Esophagus muscularis mucosa (tissue), 4 donors: ENCODE data around the gene DRC7. TPM values are rescaled to one million over a fixed set of nuclear protein-coding genes. Genes with fewer than 3 reads are reported as not detected.

Experiments used
- DNase-seq: peaks from one replicate; pipeline ENCODE4 v3.0.0-alpha.2; 2017; ENCODE audit errors: extremely low spot score
- H3K27ac ChIP-seq, 4 donors: fragments of 200-600 bp; sonication (generic); replicated peaks in 1 of 4; 1 replicate in 3 of 4; 2 replicates in 1 of 4; pipeline ENCODE4 v1.5.1; 2016 to 2019; ENCODE audit warnings: mild to moderate bottlenecking in 1 of 4
- H3K27me3 ChIP-seq, 4 donors: fragments of 200-600 bp; sonication (generic); one replicate each; pipeline versions ENCODE4 v1.5.1 to v1.6.0; 2016 to 2019
- H3K36me3 ChIP-seq, 4 donors: fragments of 200-600 bp; sonication (generic); one replicate each; pipeline ENCODE4 v1.5.1; 2016 to 2019
- H3K4me1 ChIP-seq, 4 donors: fragments of 200-600 bp; sonication (generic); one replicate each; pipeline ENCODE4 v1.5.1; 2016 to 2019
- H3K4me3 ChIP-seq, 4 donors: fragments of 200-600 bp; sonication (generic); 1 replicate in 2 of 4; 2 replicates in 2 of 4; pipeline ENCODE4 v1.5.1; 2016 to 2019; ENCODE audit warnings: mild to moderate bottlenecking in 4 of 4, moderate library complexity in 1 of 4
- H3K9me3 ChIP-seq, 4 donors: fragments of 200-600 bp; sonication (generic); 1 replicate in 3 of 4; 2 replicates in 1 of 4; pipeline ENCODE4 v1.5.1; 2016 to 2019
- EP300 ChIP-seq: sonication (generic); formaldehyde crosslinking; IDR thresholded peaks from one replicate; pipeline ENCODE4 v1.6.1; 2017; ENCODE audit warnings: antibody characterized with exemption
- POLR2A ChIP-seq: fragments of 450-650 bp; IDR thresholded peaks from one replicate; pipeline ENCODE4 v1.6.1; 2017; ENCODE audit warnings: antibody characterized with exemption, moderate library complexity, mild to moderate bottlenecking, low read depth
- POLR2AphosphoS5 ChIP-seq, 2 donors: sonication (generic); formaldehyde crosslinking; IDR thresholded peaks; one replicate each; pipeline ENCODE4 v1.6.1; 2017; ENCODE audit warnings: antibody characterized with exemption in 2 of 2
- WGBS: methylation state at CpG from one replicate; pipeline ENCODE4 v1.1.5; 2018; 5-methylcytosine and 5-hydroxymethylcytosine counted together
- intact Hi-C: fragments of 100-400 bp; cut with DNase I; formaldehyde crosslinking; loops from one replicate; pipeline ENCODE4 v1.15.1; 2023
- total RNA-seq, 4 donors: library from RNA; depleted of rRNA; stranded (reverse); fragments of >200 nt; gene quantifications; one replicate each; pipeline versions ENCODE4 v1.1.0 to v1.2.1, GENCODE V29; 2016
- TF ChIP-seq, protein P1 (sequence below), 3 experiments: fragments of 200-600 bp in 2 of 3; fragments of 450-650 bp in 1 of 3; sonication (generic) in 2 of 3; IDR thresholded peaks; one replicate each; pipeline ENCODE4 v1.5.1; 2017 to 2019; ENCODE audit warnings: antibody characterized with exemption in 3 of 3, mild to moderate bottlenecking in 2 of 3, moderate library complexity in 1 of 3

Gene DRC7
- total RNA-seq, 4 donors from 2014 or later = under 0.01 to 0.17 TPM; not detected in 2

DNA sequence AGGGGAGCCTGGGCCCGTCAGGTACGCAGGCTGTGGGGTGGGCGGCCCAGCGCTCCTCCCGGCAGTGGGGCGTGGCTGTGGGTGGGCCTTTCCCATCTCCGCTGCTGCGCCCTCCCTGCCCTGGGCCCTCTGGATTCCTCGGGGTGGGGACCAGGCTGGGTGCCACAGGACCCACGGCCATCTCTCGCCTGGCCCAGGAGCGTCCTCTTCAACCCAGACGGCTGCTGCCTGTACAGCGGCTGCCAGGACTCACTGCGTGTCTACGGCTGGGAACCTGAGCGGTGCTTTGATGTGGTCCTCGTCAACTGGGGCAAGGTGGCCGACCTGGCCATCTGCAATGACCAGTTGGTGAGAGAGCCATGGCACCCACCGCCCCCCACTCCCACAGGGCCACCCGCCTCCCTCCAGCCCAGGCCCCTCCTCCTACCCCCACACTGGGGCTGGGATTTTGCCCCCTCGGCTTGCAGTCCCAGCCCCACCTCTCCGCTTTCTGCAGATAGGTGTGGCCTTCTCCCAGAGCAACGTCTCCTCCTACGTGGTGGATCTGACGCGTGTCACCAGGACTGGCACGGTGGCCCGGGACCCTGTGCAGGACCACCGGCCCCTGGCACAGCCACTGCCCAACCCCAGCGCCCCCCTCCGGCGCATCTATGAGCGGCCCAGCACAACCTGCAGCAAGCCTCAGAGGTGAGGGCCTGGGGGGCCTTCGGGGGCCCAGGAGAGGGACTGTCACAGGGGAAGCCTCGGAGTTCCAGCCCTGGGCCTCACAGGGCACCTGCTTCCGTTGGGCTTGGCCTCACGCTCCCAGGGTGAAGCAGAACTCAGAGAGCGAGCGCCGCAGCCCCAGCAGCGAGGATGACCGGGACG is 58.2 kb downstream of the DRC7 start:
- Histone ChIP-seq H3K27me3 (no peaks in the 10 kb centered on the region), H3K4me1 (peaks cover 0 to 10% (median 8%) of the 10 kb centered on the region in 4 donors), H3K27ac (no peak overlapping the region), H3K9me3 (no peaks in the 10 kb centered on the region), H3K36me3 (peaks cover 4 to 76% (median 67%) of the 10 kb centered on the region in 4 donors), H3K4me3 (no peak overlapping the region)
- no peak for DNase-seq
- 91% methylated on average over 7 of the region's 44 CpGs for WGBS
- intact Hi-C loops = no loop called here
- TF ChIP-seq POLR2AphosphoS5 (IDR thresholded peaks at IDR 0.05) = no peak
- TF ChIP-seq, protein P1, sequence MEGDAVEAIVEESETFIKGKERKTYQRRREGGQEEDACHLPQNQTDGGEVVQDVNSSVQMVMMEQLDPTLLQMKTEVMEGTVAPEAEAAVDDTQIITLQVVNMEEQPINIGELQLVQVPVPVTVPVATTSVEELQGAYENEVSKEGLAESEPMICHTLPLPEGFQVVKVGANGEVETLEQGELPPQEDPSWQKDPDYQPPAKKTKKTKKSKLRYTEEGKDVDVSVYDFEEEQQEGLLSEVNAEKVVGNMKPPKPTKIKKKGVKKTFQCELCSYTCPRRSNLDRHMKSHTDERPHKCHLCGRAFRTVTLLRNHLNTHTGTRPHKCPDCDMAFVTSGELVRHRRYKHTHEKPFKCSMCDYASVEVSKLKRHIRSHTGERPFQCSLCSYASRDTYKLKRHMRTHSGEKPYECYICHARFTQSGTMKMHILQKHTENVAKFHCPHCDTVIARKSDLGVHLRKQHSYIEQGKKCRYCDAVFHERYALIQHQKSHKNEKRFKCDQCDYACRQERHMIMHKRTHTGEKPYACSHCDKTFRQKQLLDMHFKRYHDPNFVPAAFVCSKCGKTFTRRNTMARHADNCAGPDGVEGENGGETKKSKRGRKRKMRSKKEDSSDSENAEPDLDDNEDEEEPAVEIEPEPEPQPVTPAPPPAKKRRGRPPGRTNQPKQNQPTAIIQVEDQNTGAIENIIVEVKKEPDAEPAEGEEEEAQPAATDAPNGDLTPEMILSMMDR (IDR thresholded peaks at IDR 0.05) = no peak
- TF ChIP-seq EP300 = no peak
- TF ChIP-seq POLR2A = no peak

DNA sequence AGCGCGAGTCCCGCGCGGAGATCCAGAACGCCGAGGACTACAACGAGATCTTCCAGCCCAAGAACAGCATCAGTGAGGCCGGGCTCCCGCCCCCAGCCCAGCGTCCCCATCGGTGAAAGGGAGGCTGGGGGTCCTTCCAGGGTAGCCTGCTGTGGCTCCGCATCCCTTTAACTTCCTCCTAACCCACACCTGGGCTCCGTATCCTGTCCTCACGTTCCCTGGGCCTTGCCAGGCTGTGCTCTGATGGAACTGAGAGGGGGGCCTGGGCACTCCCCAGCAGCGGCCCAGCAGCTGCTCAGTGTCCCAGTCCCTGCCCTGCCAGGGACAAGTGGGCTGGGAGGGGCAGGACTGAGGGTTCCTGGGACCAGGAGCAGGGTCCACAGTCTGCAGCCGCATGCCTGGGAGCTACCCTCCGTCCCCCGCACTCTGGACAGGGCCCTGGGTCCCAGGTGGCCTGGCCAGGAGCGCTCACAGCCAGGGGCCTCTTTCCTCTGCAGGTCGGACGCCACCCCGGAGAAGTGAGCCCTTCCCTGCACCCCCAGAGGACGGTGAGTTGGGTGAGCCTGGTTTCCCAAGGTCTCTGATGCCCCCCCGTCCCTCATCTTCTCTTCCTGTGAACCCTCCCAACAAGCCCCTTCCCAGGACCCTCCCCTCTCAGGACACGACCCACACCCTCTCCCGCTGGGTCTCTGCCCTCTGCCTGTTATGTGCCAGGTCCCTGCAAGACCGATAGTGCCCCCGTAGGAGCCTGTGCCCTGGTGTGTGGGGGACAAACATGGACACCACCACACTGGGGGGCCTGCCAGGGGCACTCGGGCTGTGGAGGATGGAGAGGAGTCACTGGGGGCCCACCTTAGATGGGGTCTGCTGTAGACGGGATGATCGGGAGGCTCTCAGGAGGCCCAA is 59.1 kb downstream of the DRC7 start:
- intact Hi-C loops = no loop called here
- Histone ChIP-seq H3K9me3 (no peaks in the 10 kb centered on the region), H3K36me3 (peaks cover 4 to 78% (median 68%) of the 10 kb centered on the region in 4 donors), H3K4me1 (peaks cover 0 to 15% (median 11%) of the 10 kb centered on the region in 4 donors), H3K27ac (no peak overlapping the region), H3K4me3 (no peak overlapping the region), H3K27me3 (no peaks in the 10 kb centered on the region)
- DNase-seq = no peak
- WGBS = 89% methylated on average over 23 of the region's 32 CpGs
- TF ChIP-seq, protein P1 (IDR thresholded peaks at IDR 0.05) = no peak
- no peak for TF ChIP-seq EP300
- no peak for TF ChIP-seq POLR2A
- no peak for TF ChIP-seq POLR2AphosphoS5 (IDR thresholded peaks at IDR 0.05)

DNA sequence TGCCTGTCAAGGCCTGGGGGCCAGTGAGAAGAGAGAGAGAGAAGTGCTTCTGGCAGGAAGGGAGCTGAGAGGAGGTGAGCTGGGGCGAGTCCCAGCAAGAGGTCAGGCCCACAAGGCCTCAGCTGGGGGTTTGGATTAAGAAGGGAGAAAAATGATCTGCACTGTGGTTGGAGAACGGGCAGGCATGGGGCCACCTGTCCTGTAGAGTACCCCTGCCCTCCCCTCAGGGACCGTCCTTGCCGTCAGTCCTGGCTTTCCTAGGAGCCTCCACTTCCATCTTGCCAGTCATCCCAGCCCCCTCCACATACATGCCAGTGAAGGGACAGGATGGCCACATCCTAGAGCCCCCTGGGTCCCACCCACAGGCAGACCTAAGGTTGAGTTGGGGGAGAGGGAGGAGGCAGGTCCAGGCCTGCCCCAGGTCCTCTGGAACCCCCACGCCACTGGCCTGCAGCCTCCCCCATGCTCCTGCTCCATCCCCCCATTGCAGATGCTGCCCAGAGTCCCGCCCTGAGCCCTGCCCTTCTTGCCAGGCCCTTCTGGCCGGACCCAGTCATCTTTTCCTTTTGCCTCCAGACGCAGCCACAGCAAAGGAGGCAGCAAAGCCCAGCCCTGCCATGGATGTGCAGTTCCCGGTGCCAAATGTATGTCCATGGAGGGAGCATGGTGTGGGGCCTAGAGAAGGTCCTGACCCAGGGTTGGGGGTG is 59.9 kb downstream of the DRC7 start:
- Histone ChIP-seq H3K27ac (no peak overlapping the region), H3K36me3 (peaks cover 4 to 84% (median 76%) of the 10 kb centered on the region in 4 donors), H3K4me1 (peaks cover 0 to 15% (median 11%) of the 10 kb centered on the region in 4 donors), H3K9me3 (no peaks in the 10 kb centered on the region), H3K27me3 (no peaks in the 10 kb centered on the region), H3K4me3 (no peak overlapping the region)
- WGBS = 86% methylated on average over 9 of the region's 9 CpGs
- TF ChIP-seq POLR2A (no peak), POLR2AphosphoS5 (IDR thresholded peaks at IDR 0.05) (no peak), EP300 (no peak)
- TF ChIP-seq, protein P1 (IDR thresholded peaks at IDR 0.05) = no peak
- no peak for DNase-seq
- intact Hi-C loops = loop anchor here (5.0 kb wide), 2 partner anchors 53 to 248 kb away; partner anchors contain the start of genes USB1 and ZNF319

DNA sequence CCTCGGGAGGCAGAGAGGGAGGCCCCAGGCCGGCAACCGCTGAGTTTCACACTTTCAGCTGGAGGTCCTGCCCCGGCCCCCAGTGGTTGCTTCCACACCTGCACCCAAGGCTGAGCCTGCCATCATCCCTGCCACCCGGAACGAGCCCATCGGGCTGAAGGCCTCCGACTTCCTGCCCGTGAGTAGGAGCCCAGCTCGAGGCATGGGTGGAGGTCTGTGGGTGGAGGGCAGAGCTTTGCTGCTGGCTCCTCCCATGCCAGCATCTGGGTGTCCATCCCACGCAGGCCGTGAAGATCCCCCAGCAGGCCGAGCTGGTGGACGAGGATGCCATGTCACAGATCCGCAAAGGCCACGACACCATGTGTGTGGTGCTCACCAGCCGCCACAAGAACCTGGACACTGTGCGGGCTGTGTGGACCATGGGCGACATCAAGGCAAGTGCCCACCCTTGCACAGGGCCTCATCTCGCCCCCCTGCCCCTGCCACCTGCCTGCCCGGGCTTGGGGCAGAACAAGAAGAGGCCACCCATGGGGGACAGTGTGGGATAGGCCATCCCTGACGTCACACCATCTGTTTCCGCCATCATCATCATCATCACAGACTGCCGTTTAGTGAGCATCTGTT is 60.6 kb downstream of the DRC7 start:
- no peaks in the 10 kb centered on the region for H3K27me3 ChIP-seq
- H3K4me3 ChIP-seq = no peak overlapping the region
- TF ChIP-seq POLR2A (no peak), EP300 (no peak), POLR2AphosphoS5 (IDR thresholded peaks at IDR 0.05) (no peak)
- TF ChIP-seq, protein P1 (IDR thresholded peaks at IDR 0.05) = no peak
- peaks cover 4 to 91% (median 81%) of the 10 kb centered on the region in 4 donors for H3K36me3 ChIP-seq
- no peaks in the 10 kb centered on the region for H3K9me3 ChIP-seq
- intact Hi-C loops = loop anchor here (5.0 kb wide), 2 partner anchors 52 to 247 kb away; partner anchors contain the start of genes USB1 and ZNF319
- H3K27ac ChIP-seq = no peak overlapping the region
- H3K4me1 ChIP-seq = peaks cover 0 to 15% (median 11%) of the 10 kb centered on the region in 4 donors
- no peak for DNase-seq
- 70% methylated on average over 3 of the region's 24 CpGs for WGBS
